ENCODE data around the gene CST7.

CST7 gene

GRCh38 chr20:24956001-24956841 lies 7.2 kb downstream of the CST7 start:
- Histone ChIP-seq H3K9me3 (ENCODE audit: control insufficient read depth in 2 of 2, low read length in 2 of 2) (no peaks in the 10 kb centered on the region), H3K36me3 (ENCODE audit: control insufficient read depth in 2 of 2, insufficient read depth in 2 of 2, low read length in 2 of 2) (peaks cover 0 to 23% of the 10 kb centered on the region in 2 donors)

GRCh38 chr20:24957326-24958016 lies 8.4 kb downstream of the CST7 start:
- Histone ChIP-seq H3K36me3 (ENCODE audit: control insufficient read depth in 2 of 2, insufficient read depth in 2 of 2, low read length in 2 of 2) (peaks cover 3 to 23% of the 10 kb centered on the region in 2 donors), H3K4me1 (ENCODE audit: control insufficient read depth in 2 of 2, insufficient read depth in 2 of 2, low read length in 2 of 2) (peaks cover 0 to 2% of the 10 kb centered on the region in 2 donors)

More at GRCh38 chr20:24956001-24956841, 7.2 kb downstream of the CST7 start:
- no peak overlapping the region for H3K9ac ChIP-seq (ENCODE audit: low read depth in 1 of 2, low read length in 2 of 2)
- no peaks in the 10 kb centered on the region for H3K27me3 ChIP-seq (ENCODE audit: control insufficient read depth in 2 of 2, insufficient read depth in 2 of 2, low read length in 2 of 2)
- no peak overlapping the region for H3K4me3 ChIP-seq (ENCODE audit: low read length in 2 of 2)
- peaks cover 0 to 2% of the 10 kb centered on the region in 2 donors for H3K4me1 ChIP-seq (ENCODE audit: control insufficient read depth in 2 of 2, insufficient read depth in 2 of 2, low read length in 2 of 2)
- no peak overlapping the region for H3K27ac ChIP-seq (ENCODE audit: low read depth in 2 of 2, low read length in 2 of 2)

GRCh38 chr20:24958506-24959385 lies 9.7 kb downstream of the CST7 start:
- Histone ChIP-seq H3K4me3 (ENCODE audit: low read length in 2 of 2) (no peak overlapping the region), H3K9me3 (ENCODE audit: control insufficient read depth in 2 of 2, low read length in 2 of 2) (no peaks in the 10 kb centered on the region), H3K27me3 (ENCODE audit: control insufficient read depth in 2 of 2, insufficient read depth in 2 of 2, low read length in 2 of 2) (no peaks in the 10 kb centered on the region), H3K4me1 (ENCODE audit: control insufficient read depth in 2 of 2, insufficient read depth in 2 of 2, low read length in 2 of 2) (peaks cover 0 to 2% of the 10 kb centered on the region in 2 donors), H3K36me3 (ENCODE audit: control insufficient read depth in 2 of 2, insufficient read depth in 2 of 2, low read length in 2 of 2) (peaks cover 16 to 32% of the 10 kb centered on the region in 2 donors), H3K9ac (ENCODE audit: low read depth in 1 of 2, low read length in 2 of 2) (no peak overlapping the region), H3K27ac (ENCODE audit: low read depth in 2 of 2, low read length in 2 of 2) (no peak overlapping the region)

More at GRCh38 chr20:24957326-24958016, 8.4 kb downstream of the CST7 start:
- Histone ChIP-seq H3K27me3 (ENCODE audit: control insufficient read depth in 2 of 2, insufficient read depth in 2 of 2, low read length in 2 of 2) (no peaks in the 10 kb centered on the region), H3K9me3 (ENCODE audit: control insufficient read depth in 2 of 2, low read length in 2 of 2) (no peaks in the 10 kb centered on the region), H3K27ac (ENCODE audit: low read depth in 2 of 2, low read length in 2 of 2) (no peak overlapping the region), H3K9ac (ENCODE audit: low read depth in 1 of 2, low read length in 2 of 2) (no peak overlapping the region), H3K4me3 (ENCODE audit: low read length in 2 of 2) (no peak overlapping the region)

GRCh38 chr20:24959591-24960301 lies 10.7 kb downstream of the CST7 start:
- peaks cover 0 to 2% of the 10 kb centered on the region in 2 donors for H3K4me1 ChIP-seq (ENCODE audit: control insufficient read depth in 2 of 2, insufficient read depth in 2 of 2, low read length in 2 of 2)
- no peaks in the 10 kb centered on the region for H3K9me3 ChIP-seq (ENCODE audit: control insufficient read depth in 2 of 2, low read length in 2 of 2)
- no peak overlapping the region for H3K27ac ChIP-seq (ENCODE audit: low read depth in 2 of 2, low read length in 2 of 2)
- no peaks in the 10 kb centered on the region for H3K27me3 ChIP-seq (ENCODE audit: control insufficient read depth in 2 of 2, insufficient read depth in 2 of 2, low read length in 2 of 2)
- H3K36me3 ChIP-seq (ENCODE audit: control insufficient read depth in 2 of 2, insufficient read depth in 2 of 2, low read length in 2 of 2): peaks cover 25 to 37% of the 10 kb centered on the region in 2 donors
- H3K9ac ChIP-seq (ENCODE audit: low read depth in 1 of 2, low read length in 2 of 2): no peak overlapping the region
- no peak overlapping the region for H3K4me3 ChIP-seq (ENCODE audit: low read length in 2 of 2)

GRCh38 chr20:24960302-24960801 lies 11.3 kb downstream of the CST7 start:
- Histone ChIP-seq H3K36me3 (ENCODE audit: control insufficient read depth in 2 of 2, insufficient read depth in 2 of 2, low read length in 2 of 2) (peaks cover 27 to 38% of the 10 kb centered on the region in 2 donors), H3K4me3 (ENCODE audit: low read length in 2 of 2) (no peak overlapping the region)

GRCh38 chr20:24960861-24961260 lies 11.8 kb downstream of the CST7 start:
- Histone ChIP-seq H3K36me3 (ENCODE audit: control insufficient read depth in 2 of 2, insufficient read depth in 2 of 2, low read length in 2 of 2) (peaks cover 32 to 43% of the 10 kb centered on the region in 2 donors), H3K9me3 (ENCODE audit: control insufficient read depth in 2 of 2, low read length in 2 of 2) (no peaks in the 10 kb centered on the region), H3K27ac (ENCODE audit: low read depth in 2 of 2, low read length in 2 of 2) (no peak overlapping the region), H3K4me3 (ENCODE audit: low read length in 2 of 2) (no peak overlapping the region), H3K4me1 (ENCODE audit: control insufficient read depth in 2 of 2, insufficient read depth in 2 of 2, low read length in 2 of 2) (no peaks in the 10 kb centered on the region), H3K9ac (ENCODE audit: low read depth in 1 of 2, low read length in 2 of 2) (no peak overlapping the region), H3K27me3 (ENCODE audit: control insufficient read depth in 2 of 2, insufficient read depth in 2 of 2, low read length in 2 of 2) (no peaks in the 10 kb centered on the region)

More at GRCh38 chr20:24960302-24960801, 11.3 kb downstream of the CST7 start:
- H3K9ac ChIP-seq (ENCODE audit: low read depth in 1 of 2, low read length in 2 of 2): no peak overlapping the region
- H3K9me3 ChIP-seq (ENCODE audit: control insufficient read depth in 2 of 2, low read length in 2 of 2): no peaks in the 10 kb centered on the region
- H3K27me3 ChIP-seq (ENCODE audit: control insufficient read depth in 2 of 2, insufficient read depth in 2 of 2, low read length in 2 of 2): no peaks in the 10 kb centered on the region
- no peak overlapping the region for H3K27ac ChIP-seq (ENCODE audit: low read depth in 2 of 2, low read length in 2 of 2)
- H3K4me1 ChIP-seq (ENCODE audit: control insufficient read depth in 2 of 2, insufficient read depth in 2 of 2, low read length in 2 of 2): peaks cover 0 to 2% of the 10 kb centered on the region in 2 donors

GRCh38 chr20:24961384-24962181 lies 12.5 kb downstream of the CST7 start:
- Histone ChIP-seq H3K27me3 (ENCODE audit: control insufficient read depth in 2 of 2, insufficient read depth in 2 of 2, low read length in 2 of 2) (no peaks in the 10 kb centered on the region), H3K4me1 (ENCODE audit: control insufficient read depth in 2 of 2, insufficient read depth in 2 of 2, low read length in 2 of 2) (no peaks in the 10 kb centered on the region), H3K27ac (ENCODE audit: low read depth in 2 of 2, low read length in 2 of 2) (no peak overlapping the region), H3K36me3 (ENCODE audit: control insufficient read depth in 2 of 2, insufficient read depth in 2 of 2, low read length in 2 of 2) (peaks cover 33 to 48% of the 10 kb centered on the region in 2 donors), H3K9me3 (ENCODE audit: control insufficient read depth in 2 of 2, low read length in 2 of 2) (no peaks in the 10 kb centered on the region), H3K4me3 (ENCODE audit: low read length in 2 of 2) (no peak overlapping the region), H3K9ac (ENCODE audit: low read depth in 1 of 2, low read length in 2 of 2) (no peak overlapping the region)

- Histone ChIP-seq H3K4me1 (ENCODE audit: control insufficient read depth in 2 of 2, insufficient read depth in 2 of 2, low read length in 2 of 2) (no peaks in the 10 kb centered on the region), H3K27ac (ENCODE audit: low read depth in 2 of 2, low read length in 2 of 2) (no peak overlapping the region), H3K9ac (ENCODE audit: low read depth in 1 of 2, low read length in 2 of 2) (no peak overlapping the region), H3K27me3 (ENCODE audit: control insufficient read depth in 2 of 2, insufficient read depth in 2 of 2, low read length in 2 of 2) (no peaks in the 10 kb centered on the region), H3K36me3 (ENCODE audit: control insufficient read depth in 2 of 2, insufficient read depth in 2 of 2, low read length in 2 of 2) (peaks cover 33 to 50% of the 10 kb centered on the region in 2 donors), H3K4me3 (ENCODE audit: low read length in 2 of 2) (no peak overlapping the region), H3K9me3 (ENCODE audit: control insufficient read depth in 2 of 2, low read length in 2 of 2) (no peaks in the 10 kb centered on the region)
These were observed 13.1 kb downstream of the CST7 start for GRCh38 chr20:24962182-24962492.

- no peak overlapping the region for H3K9ac ChIP-seq (ENCODE audit: low read depth in 1 of 2, low read length in 2 of 2)
- H3K36me3 ChIP-seq (ENCODE audit: control insufficient read depth in 2 of 2, insufficient read depth in 2 of 2, low read length in 2 of 2): peaks cover 33 to 54% of the 10 kb centered on the region in 2 donors
- no peaks in the 10 kb centered on the region for H3K27me3 ChIP-seq (ENCODE audit: control insufficient read depth in 2 of 2, insufficient read depth in 2 of 2, low read length in 2 of 2)
- H3K9me3 ChIP-seq (ENCODE audit: control insufficient read depth in 2 of 2, low read length in 2 of 2): no peaks in the 10 kb centered on the region
- H3K27ac ChIP-seq (ENCODE audit: low read depth in 2 of 2, low read length in 2 of 2): no peak overlapping the region
- H3K4me1 ChIP-seq (ENCODE audit: control insufficient read depth in 2 of 2, insufficient read depth in 2 of 2, low read length in 2 of 2): no peaks in the 10 kb centered on the region
- no peak overlapping the region for H3K4me3 ChIP-seq (ENCODE audit: low read length in 2 of 2)
These were observed 13.4 kb downstream of the CST7 start for GRCh38 chr20:24962510-24962909.
